ENCODE data around the gene INSL3.

The INSL3 gene

DNA sequence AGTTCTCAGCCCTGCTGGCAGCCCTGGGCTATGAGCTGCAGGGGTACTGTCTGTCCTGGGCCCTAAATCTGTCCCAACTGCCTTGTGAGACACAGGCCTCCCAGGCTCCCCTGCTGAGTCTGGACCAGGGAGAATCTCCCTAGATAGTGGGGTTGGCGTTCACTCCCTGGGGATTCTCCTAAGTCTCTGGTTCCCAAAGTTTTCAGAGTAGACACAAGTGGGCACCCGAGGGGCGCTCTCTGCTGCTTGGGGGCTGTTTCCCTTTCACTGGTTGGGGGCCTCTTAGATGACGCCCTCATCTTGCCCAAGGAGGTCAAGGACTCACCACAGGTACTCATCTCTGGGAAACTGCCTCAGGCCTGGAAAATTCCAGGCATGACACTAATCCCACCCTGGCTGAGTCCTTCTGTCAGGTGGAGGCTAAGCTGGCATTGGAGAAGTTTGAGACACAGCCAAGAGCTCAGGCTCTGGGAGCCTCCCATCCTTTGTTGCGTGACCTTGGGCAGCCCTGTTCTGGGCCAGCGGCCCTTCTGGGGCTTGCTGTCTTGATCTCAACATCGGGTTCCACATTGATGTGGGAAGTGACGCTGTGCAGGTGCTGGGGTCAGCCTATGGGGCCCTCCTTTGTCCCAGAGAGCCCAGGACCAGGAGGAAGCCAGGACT lies 42.3 kb upstream of the INSL3 start:
- Histone ChIP-seq H3K4me3 (no peak overlapping the region), H3K27ac (no peak overlapping the region)
- TF ChIP-seq, protein P1, sequence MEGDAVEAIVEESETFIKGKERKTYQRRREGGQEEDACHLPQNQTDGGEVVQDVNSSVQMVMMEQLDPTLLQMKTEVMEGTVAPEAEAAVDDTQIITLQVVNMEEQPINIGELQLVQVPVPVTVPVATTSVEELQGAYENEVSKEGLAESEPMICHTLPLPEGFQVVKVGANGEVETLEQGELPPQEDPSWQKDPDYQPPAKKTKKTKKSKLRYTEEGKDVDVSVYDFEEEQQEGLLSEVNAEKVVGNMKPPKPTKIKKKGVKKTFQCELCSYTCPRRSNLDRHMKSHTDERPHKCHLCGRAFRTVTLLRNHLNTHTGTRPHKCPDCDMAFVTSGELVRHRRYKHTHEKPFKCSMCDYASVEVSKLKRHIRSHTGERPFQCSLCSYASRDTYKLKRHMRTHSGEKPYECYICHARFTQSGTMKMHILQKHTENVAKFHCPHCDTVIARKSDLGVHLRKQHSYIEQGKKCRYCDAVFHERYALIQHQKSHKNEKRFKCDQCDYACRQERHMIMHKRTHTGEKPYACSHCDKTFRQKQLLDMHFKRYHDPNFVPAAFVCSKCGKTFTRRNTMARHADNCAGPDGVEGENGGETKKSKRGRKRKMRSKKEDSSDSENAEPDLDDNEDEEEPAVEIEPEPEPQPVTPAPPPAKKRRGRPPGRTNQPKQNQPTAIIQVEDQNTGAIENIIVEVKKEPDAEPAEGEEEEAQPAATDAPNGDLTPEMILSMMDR (IDR thresholded peaks at IDR 0.05): no peak
- no peak for DNase-seq (ENCODE audit: low spot score)

DNA sequence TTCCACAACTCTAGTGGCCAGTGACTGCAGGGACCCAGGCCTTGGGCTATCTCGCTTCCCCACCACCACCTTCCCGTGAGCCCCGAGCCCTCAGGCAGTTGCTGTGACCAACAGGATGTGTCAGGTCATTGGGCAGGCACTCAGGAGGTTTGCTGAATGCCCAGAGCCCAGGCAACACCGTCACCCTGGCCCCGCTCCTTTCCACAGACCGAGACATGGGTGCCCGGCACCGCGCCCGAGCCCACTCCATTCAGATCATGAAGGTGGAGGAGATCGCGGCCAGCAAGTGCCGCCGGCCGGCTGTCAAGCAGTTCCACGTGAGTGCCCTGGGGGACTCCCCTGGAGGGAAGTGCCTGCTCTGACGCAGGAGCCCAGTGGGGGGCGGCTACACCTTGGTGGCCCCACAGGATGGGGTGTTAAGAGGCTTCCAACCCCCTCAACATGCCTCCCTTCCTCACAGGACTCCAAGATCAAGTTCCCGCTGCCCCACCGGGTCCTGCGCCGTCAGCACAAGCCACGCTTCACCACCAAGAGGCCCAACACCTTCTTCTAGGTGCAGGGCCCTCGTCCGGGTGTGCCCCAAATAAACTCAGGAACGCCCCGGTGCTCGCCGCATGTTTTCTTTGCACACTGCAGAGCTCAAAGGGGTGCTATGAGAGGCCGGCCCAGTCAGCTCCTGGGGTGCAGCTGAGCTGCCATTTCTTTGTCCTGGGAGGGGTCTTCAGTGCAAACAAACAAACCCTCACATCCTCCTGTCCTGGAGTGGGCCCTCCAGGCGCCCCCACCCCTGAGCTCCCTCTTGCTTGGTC lies 41.6 kb upstream of the INSL3 start:
- no peak overlapping the region for H3K4me3 ChIP-seq
- H3K27ac ChIP-seq: no peak overlapping the region
- DNase-seq (ENCODE audit: low spot score): no peak
- TF ChIP-seq, protein P1 (IDR thresholded peaks at IDR 0.05): no peak

DNA sequence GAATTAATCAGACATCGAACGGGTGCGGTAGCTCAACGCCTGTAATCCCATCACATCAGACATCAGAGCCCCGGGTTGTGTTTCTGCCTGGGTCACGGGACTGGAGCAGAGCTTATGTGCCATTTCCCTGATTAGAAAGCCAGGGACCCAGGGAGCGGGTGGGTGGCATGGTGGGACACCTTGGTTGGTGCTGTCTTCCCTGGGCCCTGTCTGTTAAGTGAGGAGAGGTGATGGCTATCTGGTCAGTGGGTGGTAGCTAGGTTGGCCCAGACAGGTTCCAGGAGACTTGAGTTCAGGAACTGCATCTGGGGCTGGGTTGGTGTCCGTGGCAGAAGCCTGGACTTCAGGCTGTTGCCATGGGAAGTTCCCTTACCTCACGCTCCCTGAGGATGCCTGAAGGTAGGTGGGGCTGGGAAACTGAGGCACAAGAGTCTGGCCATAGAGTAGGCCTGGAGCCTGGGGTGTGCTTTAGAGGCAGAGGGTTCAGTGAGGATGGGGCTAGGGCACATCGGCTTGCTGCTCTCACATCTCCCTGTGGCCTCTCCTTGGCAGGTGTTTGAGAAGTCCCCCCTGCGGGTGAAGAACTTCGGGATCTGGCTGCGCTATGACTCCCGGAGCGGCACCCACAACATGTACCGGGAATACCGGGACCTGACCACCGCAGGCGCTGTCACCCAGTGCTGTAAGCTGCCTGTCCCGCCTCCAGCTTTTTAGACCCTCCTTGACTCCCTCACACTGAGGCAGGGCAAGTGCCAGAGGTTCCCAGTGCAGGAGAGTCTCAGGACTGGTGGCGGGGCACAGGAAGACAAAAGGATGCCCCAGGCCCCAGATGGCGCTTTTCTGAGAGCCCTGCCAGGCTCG lies 40.5 kb upstream of the INSL3 start:
- DNase-seq (ENCODE audit: low spot score): no peak
- Histone ChIP-seq H3K4me3 (peak overlapping the region; percentile 93), H3K27ac (no peak overlapping the region)
- TF ChIP-seq, protein P1 (IDR thresholded peaks at IDR 0.05): no peak

DNA sequence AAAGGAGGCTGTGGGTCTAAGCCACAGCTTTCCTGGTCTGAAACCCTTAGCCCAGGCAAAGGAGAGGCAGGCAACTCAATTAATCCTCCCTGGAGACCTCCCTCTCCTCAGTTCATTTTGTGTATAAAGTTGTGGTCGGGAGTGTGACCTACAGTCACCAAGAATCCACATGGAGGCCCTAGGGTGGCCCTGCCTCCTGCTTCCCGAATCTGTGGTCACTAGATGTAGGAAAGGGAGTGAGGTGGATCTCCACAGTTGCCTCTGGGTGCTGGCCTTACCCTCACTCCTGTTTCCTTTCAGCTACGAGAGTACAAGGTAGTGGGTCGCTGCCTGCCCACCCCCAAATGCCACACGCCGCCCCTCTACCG lies 39.7 kb upstream of the INSL3 start:
- peak overlapping the region; percentile 93 for H3K4me3 ChIP-seq
- TF ChIP-seq, protein P1 (IDR thresholded peaks at IDR 0.05): no peak
- DNase-seq (ENCODE audit: low spot score): no peak
- H3K27ac ChIP-seq: peak overlapping the region in 1 of 2 donors; percentile 86

DNA sequence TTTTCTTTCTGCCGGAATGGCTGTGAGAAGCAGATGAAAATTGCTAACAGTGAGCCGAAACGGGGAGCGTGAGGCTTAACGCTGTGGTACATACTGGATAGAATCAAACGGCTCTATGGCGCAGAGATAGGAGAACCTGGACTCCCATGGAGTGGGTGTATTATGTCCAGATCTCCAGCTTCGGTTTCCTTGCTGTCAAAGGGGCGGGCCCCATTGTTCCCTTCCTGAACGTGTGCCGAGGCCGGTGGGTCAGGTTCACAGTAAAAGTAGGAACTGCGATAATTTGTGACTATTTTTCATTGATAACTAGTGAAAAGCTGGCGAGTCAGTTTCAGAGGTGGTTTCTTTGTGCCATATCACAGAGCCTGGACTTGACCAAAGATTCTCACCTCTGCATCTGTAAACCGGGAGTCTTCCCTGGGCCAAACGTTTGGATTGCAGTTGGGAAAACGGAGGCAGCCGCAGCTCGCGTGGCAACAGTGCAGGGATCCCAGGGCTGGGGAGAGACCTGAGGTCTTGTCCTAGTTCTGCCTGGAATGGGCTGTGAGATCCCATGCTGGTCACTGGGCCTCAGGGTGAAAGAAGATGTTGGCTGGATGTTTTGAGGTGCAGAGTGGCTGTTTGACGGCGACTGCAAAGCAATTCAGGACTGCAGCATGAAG lies 39.1 kb upstream of the INSL3 start:
- peak overlapping the region; percentile 85 to 86 for H3K27ac ChIP-seq
- peak overlapping the region; percentile 93 for H3K4me3 ChIP-seq
- TF ChIP-seq, protein P1 (IDR thresholded peaks at IDR 0.05): no peak
- no peak for DNase-seq (ENCODE audit: low spot score)

DNA sequence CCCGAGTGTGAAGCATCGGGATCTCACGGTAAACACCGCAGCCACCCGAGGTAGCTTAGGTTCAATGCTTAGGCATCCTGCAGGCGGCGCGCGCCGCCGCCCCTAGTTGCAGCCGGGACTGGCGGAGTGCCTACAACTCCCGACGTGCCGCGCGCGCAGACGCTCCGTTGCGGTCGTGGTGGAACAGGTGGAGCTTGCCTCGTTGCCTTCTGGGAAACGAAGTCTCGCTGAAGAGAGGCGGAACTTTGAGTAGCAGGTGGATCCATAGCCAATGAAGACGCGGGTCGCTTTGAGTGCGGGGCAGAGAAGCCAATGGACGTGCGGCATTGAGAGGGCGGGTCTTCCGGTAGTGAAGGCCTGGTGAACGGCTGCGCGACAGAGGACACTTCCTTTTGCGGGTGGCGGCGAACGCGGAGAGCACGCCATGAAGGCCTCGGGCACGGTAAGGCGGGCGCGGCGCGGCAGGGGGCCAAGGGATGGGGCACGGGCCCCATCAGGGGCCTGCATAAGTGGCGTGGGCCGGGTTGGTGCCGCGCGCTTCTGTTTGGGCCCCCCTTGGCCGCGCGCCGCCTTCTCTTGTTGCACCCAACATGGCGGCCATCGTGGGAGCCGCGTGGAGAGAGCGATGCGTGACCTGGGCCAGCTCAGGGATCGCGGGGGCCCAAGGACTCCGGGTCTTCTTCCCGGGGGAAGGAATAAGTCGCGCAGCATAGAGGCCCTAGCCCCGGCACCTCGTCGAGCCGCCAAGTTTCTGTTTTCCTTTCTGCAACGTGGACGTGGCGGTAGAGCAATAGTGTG lies 38.4 kb upstream of the INSL3 start, which contains the start of gene RPL18A:
TSS of gene RPL18A (plus strand) at position 378 of the 798 bp plus-strand sequence. CDS start at position 425, 47 bp downstream.
- peak within 1 kb of the TSS; percentile 93 for H3K4me3 ChIP-seq
- DNase-seq (ENCODE audit: low spot score): peak; percentile 99
- peak within 1 kb of the TSS; percentile 85 to 86 for H3K27ac ChIP-seq
- TF ChIP-seq, protein P1 (IDR thresholded peaks at IDR 0.05): peak; percentile 51

All from coronary artery (tissue), 2 donors.